Fibroblast of lung (primary cell): Measurements from ENCODE around the gene DIP2C.

ENCODE experiments used
- CTCF ChIP-seq, 2 donors: IDR thresholded peaks in 1 of 2; conservative IDR thresholded peaks in 1 of 2; 1 replicate in 1 of 2; 2 replicates in 1 of 2; pipeline ENCODE4 v1.5.1; 2011 to 2012; ENCODE audit warnings: low read length in 2 of 2, control low read depth in 1 of 2, inconsistent platforms in 1 of 2, low read depth in 1 of 2, mild to moderate bottlenecking in 1 of 2
- EZH2 ChIP-seq: IDR thresholded peaks from 2 replicates; pipeline ENCODE4 v1.5.1; 2012; ENCODE audit warnings: low read length, control low read depth, mild to moderate bottlenecking; ENCODE audit errors: missing control alignments

- no peak for TF ChIP-seq CTCF (conservative IDR thresholded peaks at IDR 0.05 in 1 of 2, IDR thresholded peaks at IDR 0.05 in 1 of 2; ENCODE audit: low read depth in 1 of 2, low read length in 2 of 2)
- TF ChIP-seq EZH2, result no peak
Measured at GRCh38 chr10:687583-688311, 1.7 kb downstream of the DIP2C start.
